SK-N-SH treated with all-trans-retinoic acid at 6 μM for 48 hours (cell line): Measurements from ENCODE around the gene PAEP.

Experiments
- ATAC-seq: fragments of 200-7000 bp; cut with Tn5 transposase; 3 replicates; pipeline ENCODE4 v1.9.1; 2020; ENCODE audit warnings: mild to moderate bottlenecking, moderate library complexity
- ARNTL ChIP-seq: fragments of 450-650 bp; formaldehyde crosslinking; IDR thresholded peaks from 2 replicates; pipeline ENCODE4 v1.5.0; 2020; ENCODE audit warnings: low read depth, mild to moderate bottlenecking, moderate library complexity, borderline replicate concordance
- BACH2 ChIP-seq: fragments of 250-450 bp; sonication (Bioruptor Pico); IDR thresholded peaks from 2 replicates; pipeline ENCODE4 v1.9.0; 2021; ENCODE audit warnings: mild to moderate bottlenecking, borderline replicate concordance
- CSDC2 ChIP-seq: fragments of 250-450 bp; sonication (Bioruptor Pico); IDR thresholded peaks from 2 replicates; pipeline ENCODE4 v1.5.0; 2020; ENCODE audit warnings: mild to moderate bottlenecking, moderate library complexity
- ESRRG ChIP-seq: fragments of 250-450 bp; sonication (Bioruptor Pico); IDR thresholded peaks from 2 replicates; pipeline ENCODE4 v1.6.1; 2021; ENCODE audit warnings: mild to moderate bottlenecking
- GLIS3 ChIP-seq: fragments of 250-450 bp; sonication (Bioruptor Pico); IDR thresholded peaks from 2 replicates; pipeline ENCODE4 v1.5.0; 2020; ENCODE audit warnings: mild to moderate bottlenecking, moderate library complexity
- ISL1 ChIP-seq: fragments of 250-450 bp; sonication (Bioruptor Pico); IDR thresholded peaks from 2 replicates; pipeline ENCODE4 v2.1.2; 2022; ENCODE audit warnings: mild to moderate bottlenecking, moderate library complexity
- OSR1 ChIP-seq: fragments of 250-450 bp; sonication (Bioruptor Pico); IDR thresholded peaks from 2 replicates; pipeline ENCODE4 v1.8.0; 2022; ENCODE audit warnings: moderate library complexity, mild to moderate bottlenecking, inconsistent platforms
- PPARA ChIP-seq: fragments of 250-450 bp; sonication (Bioruptor Pico); IDR thresholded peaks from 2 replicates; pipeline ENCODE4 v1.5.0; 2020; ENCODE audit warnings: mild to moderate bottlenecking, borderline replicate concordance
- RARB ChIP-seq: fragments of 250-450 bp; sonication (Bioruptor Pico); IDR thresholded peaks from 2 replicates; pipeline ENCODE4 v1.8.0; 2021; ENCODE audit warnings: mild to moderate bottlenecking, moderate library complexity
- SNAI2 ChIP-seq: fragments of 250-450 bp; sonication (Bioruptor Pico); IDR thresholded peaks from 2 replicates; pipeline ENCODE4 v1.5.0; 2020; ENCODE audit warnings: mild to moderate bottlenecking, moderate library complexity
- TCF4 ChIP-seq: fragments of 250-450 bp; sonication (Bioruptor Pico); IDR thresholded peaks from 2 replicates; pipeline ENCODE4 v1.8.0; 2021; ENCODE audit warnings: mild to moderate bottlenecking, moderate library complexity, borderline replicate concordance
- ZC3H10 ChIP-seq: fragments of 250-450 bp; sonication (Bioruptor Pico); IDR thresholded peaks from 2 replicates; pipeline ENCODE4 v1.5.1; 2021; ENCODE audit warnings: mild to moderate bottlenecking, moderate library complexity
- ZFP3 ChIP-seq: fragments of 250-450 bp; sonication (Bioruptor Pico); IDR thresholded peaks from 2 replicates; pipeline ENCODE4 v1.5.0; 2020; ENCODE audit warnings: mild to moderate bottlenecking, moderate library complexity
- ZFP30 ChIP-seq: fragments of 450-650 bp; formaldehyde crosslinking; IDR thresholded peaks from 2 replicates; pipeline ENCODE4 v1.5.0; 2022; ENCODE audit warnings: mild to moderate bottlenecking, moderate library complexity
- ZNF565 ChIP-seq: fragments of 450-650 bp; formaldehyde crosslinking; conservative IDR thresholded peaks from 2 replicates; pipeline ENCODE4 v1.5.0; 2020; ENCODE audit warnings: low read depth, mild to moderate bottlenecking, moderate library complexity
- ZNF70 ChIP-seq: fragments of 450-650 bp; formaldehyde crosslinking; IDR thresholded peaks from 2 replicates; pipeline ENCODE4 v1.5.0; 2020; ENCODE audit warnings: mild to moderate bottlenecking, moderate library complexity
- ZNF8 ChIP-seq: fragments of 450-650 bp; formaldehyde crosslinking; IDR thresholded peaks from 2 replicates; pipeline ENCODE4 v1.5.0; 2020; ENCODE audit warnings: mild to moderate bottlenecking, moderate library complexity
- TF ChIP-seq, protein P1 (sequence below): fragments of 250-450 bp; sonication (Bioruptor Pico); IDR thresholded peaks from 2 replicates; pipeline ENCODE4 v1.8.0; 2020; ENCODE audit warnings: mild to moderate bottlenecking, moderate library complexity, borderline replicate concordance
- TF ChIP-seq, protein P2 (sequence below): fragments of 250-450 bp; sonication (Bioruptor Pico); IDR thresholded peaks from 2 replicates; pipeline ENCODE4 v1.8.0; 2021; ENCODE audit warnings: low read depth, mild to moderate bottlenecking, moderate library complexity, borderline replicate concordance
- TF ChIP-seq, protein P3 (sequence below): fragments of 250-450 bp; sonication (Bioruptor Pico); IDR thresholded peaks from 2 replicates; pipeline ENCODE4 v1.5.1; 2020; ENCODE audit warnings: low read depth, mild to moderate bottlenecking, moderate library complexity
- TF ChIP-seq, protein P4 (sequence below): fragments of 250-450 bp; sonication (Bioruptor Pico); IDR thresholded peaks from 2 replicates; pipeline ENCODE4 v1.5.0; 2020; ENCODE audit warnings: mild to moderate bottlenecking, moderate library complexity

PAEP gene

DNA sequence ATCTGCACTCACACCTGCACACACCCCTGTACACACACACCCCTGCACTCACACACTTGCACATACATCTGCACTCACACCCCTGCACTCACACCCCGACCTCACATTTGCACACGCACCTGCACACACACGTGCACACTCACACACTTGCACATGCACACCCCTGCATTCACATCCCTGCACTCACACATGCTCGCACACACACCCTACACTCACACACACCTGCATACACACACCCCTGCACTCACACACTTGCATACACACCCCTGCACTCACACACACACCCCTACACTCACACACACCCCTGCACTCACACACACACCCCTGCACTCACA lies 50.3 kb downstream of the PAEP start:
- TF ChIP-seq, protein P1, sequence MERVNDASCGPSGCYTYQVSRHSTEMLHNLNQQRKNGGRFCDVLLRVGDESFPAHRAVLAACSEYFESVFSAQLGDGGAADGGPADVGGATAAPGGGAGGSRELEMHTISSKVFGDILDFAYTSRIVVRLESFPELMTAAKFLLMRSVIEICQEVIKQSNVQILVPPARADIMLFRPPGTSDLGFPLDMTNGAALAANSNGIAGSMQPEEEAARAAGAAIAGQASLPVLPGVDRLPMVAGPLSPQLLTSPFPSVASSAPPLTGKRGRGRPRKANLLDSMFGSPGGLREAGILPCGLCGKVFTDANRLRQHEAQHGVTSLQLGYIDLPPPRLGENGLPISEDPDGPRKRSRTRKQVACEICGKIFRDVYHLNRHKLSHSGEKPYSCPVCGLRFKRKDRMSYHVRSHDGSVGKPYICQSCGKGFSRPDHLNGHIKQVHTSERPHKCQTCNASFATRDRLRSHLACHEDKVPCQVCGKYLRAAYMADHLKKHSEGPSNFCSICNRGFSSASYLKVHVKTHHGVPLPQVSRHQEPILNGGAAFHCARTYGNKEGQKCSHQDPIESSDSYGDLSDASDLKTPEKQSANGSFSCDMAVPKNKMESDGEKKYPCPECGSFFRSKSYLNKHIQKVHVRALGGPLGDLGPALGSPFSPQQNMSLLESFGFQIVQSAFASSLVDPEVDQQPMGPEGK (CRISPR knock-in tag), result no peak
- TF ChIP-seq PPARA (CRISPR knock-in tag), result no peak
- TF ChIP-seq CSDC2, result no peak
- TF ChIP-seq OSR1 (CRISPR knock-in tag), result no peak
- TF ChIP-seq ZC3H10 (CRISPR knock-in tag), result no peak
- no peak for TF ChIP-seq ZNF70 (CRISPR knock-in tag)
- no peak for TF ChIP-seq ZNF8
- TF ChIP-seq ZNF565 (CRISPR knock-in tag), result no peak
- no peak for TF ChIP-seq ARNTL (CRISPR knock-in tag)
- TF ChIP-seq, protein P2, sequence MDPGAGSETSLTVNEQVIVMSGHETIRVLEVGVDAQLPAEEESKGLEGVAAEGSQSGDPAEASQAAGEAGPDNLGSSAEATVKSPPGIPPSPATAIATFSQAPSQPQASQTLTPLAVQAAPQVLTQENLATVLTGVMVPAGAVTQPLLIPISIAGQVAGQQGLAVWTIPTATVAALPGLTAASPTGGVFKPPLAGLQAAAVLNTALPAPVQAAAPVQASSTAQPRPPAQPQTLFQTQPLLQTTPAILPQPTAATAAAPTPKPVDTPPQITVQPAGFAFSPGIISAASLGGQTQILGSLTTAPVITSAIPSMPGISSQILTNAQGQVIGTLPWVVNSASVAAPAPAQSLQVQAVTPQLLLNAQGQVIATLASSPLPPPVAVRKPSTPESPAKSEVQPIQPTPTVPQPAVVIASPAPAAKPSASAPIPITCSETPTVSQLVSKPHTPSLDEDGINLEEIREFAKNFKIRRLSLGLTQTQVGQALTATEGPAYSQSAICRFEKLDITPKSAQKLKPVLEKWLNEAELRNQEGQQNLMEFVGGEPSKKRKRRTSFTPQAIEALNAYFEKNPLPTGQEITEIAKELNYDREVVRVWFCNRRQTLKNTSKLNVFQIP (CRISPR knock-in tag), result no peak
- no peak for TF ChIP-seq GLIS3
- no peak for TF ChIP-seq BACH2
- no peak for TF ChIP-seq ZFP3 (CRISPR knock-in tag)
- TF ChIP-seq TCF4, result no peak

DNA sequence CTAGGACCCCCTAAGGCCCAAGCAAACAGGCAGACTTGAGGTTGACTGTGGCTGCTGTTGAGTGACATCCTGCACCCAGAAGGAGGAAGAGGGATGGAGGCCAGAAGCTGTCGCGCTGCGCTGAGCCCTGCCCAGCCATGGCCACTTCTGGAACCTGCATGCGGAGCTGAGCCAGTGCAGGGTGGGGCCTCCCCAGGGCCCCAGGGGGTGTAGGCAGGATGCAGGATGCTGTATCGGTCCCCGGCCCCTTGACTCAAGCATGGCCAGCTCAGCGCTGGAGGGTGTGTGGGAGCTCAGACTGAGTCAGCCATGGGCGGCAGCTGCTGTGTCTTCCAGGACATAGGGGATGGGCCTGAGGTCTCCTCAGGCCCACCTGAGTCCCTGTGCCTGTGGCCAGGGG lies 50.9 kb downstream of the PAEP start:
- ATAC-seq, result no peak
- TF ChIP-seq TCF4 (no peak), CSDC2 (no peak), ARNTL (CRISPR knock-in tag) (no peak), ISL1 (CRISPR knock-in tag) (no peak), ZNF8 (no peak), OSR1 (CRISPR knock-in tag) (no peak), GLIS3 (no peak), ZNF70 (CRISPR knock-in tag) (no peak), RARB (no peak), BACH2 (no peak), ZFP3 (CRISPR knock-in tag) (no peak), ESRRG (CRISPR knock-in tag) (no peak), SNAI2 (CRISPR knock-in tag) (no peak), PPARA (CRISPR knock-in tag) (no peak), ZFP30 (CRISPR knock-in tag) (no peak), ZC3H10 (CRISPR knock-in tag) (no peak)
- TF ChIP-seq, protein P1 (CRISPR knock-in tag), result no peak
- TF ChIP-seq, protein P3, sequence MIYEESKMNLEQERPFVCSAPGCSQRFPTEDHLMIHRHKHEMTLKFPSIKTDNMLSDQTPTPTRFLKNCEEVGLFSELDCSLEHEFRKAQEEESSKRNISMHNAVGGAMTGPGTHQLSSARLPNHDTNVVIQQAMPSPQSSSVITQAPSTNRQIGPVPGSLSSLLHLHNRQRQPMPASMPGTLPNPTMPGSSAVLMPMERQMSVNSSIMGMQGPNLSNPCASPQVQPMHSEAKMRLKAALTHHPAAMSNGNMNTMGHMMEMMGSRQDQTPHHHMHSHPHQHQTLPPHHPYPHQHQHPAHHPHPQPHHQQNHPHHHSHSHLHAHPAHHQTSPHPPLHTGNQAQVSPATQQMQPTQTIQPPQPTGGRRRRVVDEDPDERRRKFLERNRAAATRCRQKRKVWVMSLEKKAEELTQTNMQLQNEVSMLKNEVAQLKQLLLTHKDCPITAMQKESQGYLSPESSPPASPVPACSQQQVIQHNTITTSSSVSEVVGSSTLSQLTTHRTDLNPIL (CRISPR knock-in tag), result no peak
- TF ChIP-seq, protein P4, sequence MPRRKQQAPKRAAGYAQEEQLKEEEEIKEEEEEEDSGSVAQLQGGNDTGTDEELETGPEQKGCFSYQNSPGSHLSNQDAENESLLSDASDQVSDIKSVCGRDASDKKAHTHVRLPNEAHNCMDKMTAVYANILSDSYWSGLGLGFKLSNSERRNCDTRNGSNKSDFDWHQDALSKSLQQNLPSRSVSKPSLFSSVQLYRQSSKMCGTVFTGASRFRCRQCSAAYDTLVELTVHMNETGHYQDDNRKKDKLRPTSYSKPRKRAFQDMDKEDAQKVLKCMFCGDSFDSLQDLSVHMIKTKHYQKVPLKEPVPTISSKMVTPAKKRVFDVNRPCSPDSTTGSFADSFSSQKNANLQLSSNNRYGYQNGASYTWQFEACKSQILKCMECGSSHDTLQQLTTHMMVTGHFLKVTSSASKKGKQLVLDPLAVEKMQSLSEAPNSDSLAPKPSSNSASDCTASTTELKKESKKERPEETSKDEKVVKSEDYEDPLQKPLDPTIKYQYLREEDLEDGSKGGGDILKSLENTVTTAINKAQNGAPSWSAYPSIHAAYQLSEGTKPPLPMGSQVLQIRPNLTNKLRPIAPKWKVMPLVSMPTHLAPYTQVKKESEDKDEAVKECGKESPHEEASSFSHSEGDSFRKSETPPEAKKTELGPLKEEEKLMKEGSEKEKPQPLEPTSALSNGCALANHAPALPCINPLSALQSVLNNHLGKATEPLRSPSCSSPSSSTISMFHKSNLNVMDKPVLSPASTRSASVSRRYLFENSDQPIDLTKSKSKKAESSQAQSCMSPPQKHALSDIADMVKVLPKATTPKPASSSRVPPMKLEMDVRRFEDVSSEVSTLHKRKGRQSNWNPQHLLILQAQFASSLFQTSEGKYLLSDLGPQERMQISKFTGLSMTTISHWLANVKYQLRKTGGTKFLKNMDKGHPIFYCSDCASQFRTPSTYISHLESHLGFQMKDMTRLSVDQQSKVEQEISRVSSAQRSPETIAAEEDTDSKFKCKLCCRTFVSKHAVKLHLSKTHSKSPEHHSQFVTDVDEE, result no peak
- TF ChIP-seq, protein P2 (CRISPR knock-in tag), result no peak

More for the DNA sequence above, 50.3 kb downstream of the PAEP start:
- ATAC-seq, result no peak
